Suppressor macrophage (primary cell): Measurements from ENCODE around the gene ASAP2.

Experiments
- DNase-seq, 4 experiments: peaks; one replicate each; pipeline ENCODE4 v3.0.0-alpha.2; 2020 to 2022

Gene ASAP2

GRCh38 chr2:9300214-9300613 lies 93.6 kb downstream of the ASAP2 start:
- no peak for DNase-seq

- no peak for DNase-seq
Observed at GRCh38 chr2:9300829-9301453, 94.3 kb downstream of the ASAP2 start.

GRCh38 chr2:9302755-9303154 lies 96.1 kb downstream of the ASAP2 start:
- no peak for DNase-seq

- DNase-seq, result no peak
Observed at GRCh38 chr2:9303528-9304225, 97.1 kb downstream of the ASAP2 start.

GRCh38 chr2:9306911-9307310 lies 100.3 kb downstream of the ASAP2 start:
- DNase-seq, result no peak

- DNase-seq, result no peak
Observed at GRCh38 chr2:9307535-9307934, 100.9 kb downstream of the ASAP2 start.

- DNase-seq, result no peak
Observed at GRCh38 chr2:9308186-9308955, 101.8 kb downstream of the ASAP2 start.

GRCh38 chr2:9309147-9309546 lies 102.5 kb downstream of the ASAP2 start:
- no peak for DNase-seq

- peak; percentile 48 to 75 (median 71) for DNase-seq
Observed at GRCh38 chr2:9310377-9310776, 103.8 kb downstream of the ASAP2 start.

GRCh38 chr2:9310798-9311197 lies 104.2 kb downstream of the ASAP2 start:
- DNase-seq, result peak in 3 of 4 experiments; percentile 10 to 25 (median 17)

- DNase-seq, result no peak
Observed at GRCh38 chr2:9311488-9311887, 104.9 kb downstream of the ASAP2 start.

- no peak for DNase-seq
Observed at GRCh38 chr2:9312591-9312990, 106.0 kb downstream of the ASAP2 start.

GRCh38 chr2:9313443-9313842 lies 106.8 kb downstream of the ASAP2 start:
- no peak for DNase-seq

- no peak for DNase-seq
Observed at GRCh38 chr2:9315280-9315847, 108.8 kb downstream of the ASAP2 start.

GRCh38 chr2:9317559-9317958 lies 110.9 kb downstream of the ASAP2 start:
- DNase-seq, result no peak

GRCh38 chr2:9318461-9319337 lies 112.1 kb downstream of the ASAP2 start:
- DNase-seq, result no peak

- no peak for DNase-seq
Observed at GRCh38 chr2:9319338-9319715, 112.7 kb downstream of the ASAP2 start.

- DNase-seq, result peak in 3 of 4 experiments; percentile 40 to 52 (median 50)
Observed at GRCh38 chr2:9322576-9322975, 116.0 kb downstream of the ASAP2 start.

GRCh38 chr2:9325428-9325827 lies 118.8 kb downstream of the ASAP2 start:
- DNase-seq, result no peak

GRCh38 chr2:9326975-9327374 lies 120.4 kb downstream of the ASAP2 start:
- DNase-seq, result no peak

- peak in 3 of 4 experiments; percentile 22 to 36 (median 30) for DNase-seq
Observed at GRCh38 chr2:9327873-9328352, 121.3 kb downstream of the ASAP2 start.

GRCh38 chr2:9328931-9329330 lies 122.3 kb downstream of the ASAP2 start:
- DNase-seq, result no peak
